ENCODE results near the gene SYK. TPM values are rescaled to one million over a fixed set of nuclear protein-coding genes. Genes with fewer than 3 reads are reported as not detected.

SYK gene
- total RNA-seq, 1 experiment from 2014 or later, result 0.28 TPM

DNA sequence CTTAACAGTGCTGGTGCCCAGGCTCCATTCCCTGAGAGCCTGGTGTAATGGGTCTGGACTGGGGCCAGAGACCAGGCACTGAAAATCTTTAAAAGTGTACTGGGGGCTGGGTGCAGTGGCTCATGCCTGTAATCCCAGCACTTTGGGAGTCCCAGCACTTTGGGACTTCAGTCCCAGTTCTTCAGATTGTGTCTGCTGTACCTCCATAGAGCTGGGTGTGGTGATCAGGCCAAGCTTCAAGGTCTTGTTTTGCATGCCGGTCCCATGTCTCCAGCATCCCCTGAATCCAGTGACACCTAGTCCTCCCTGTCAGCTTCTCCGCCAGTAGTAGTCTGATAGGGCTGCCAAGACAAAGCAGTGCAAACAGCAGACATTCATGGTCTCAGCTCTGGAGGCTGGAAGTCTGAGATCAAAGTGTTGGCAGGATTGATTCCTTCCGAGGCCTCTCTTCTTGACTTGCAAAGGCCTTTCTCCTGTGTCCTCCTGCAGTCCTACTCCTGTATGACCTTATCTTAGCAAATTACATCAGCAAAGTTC lies 108.2 kb downstream of the SYK start:
- no peak for TF ChIP-seq SIN3A (IDR thresholded peaks at IDR 0.05; ENCODE audit: borderline replicate concordance, insufficient read depth, low read depth, low read length)
- TF ChIP-seq, protein P1, sequence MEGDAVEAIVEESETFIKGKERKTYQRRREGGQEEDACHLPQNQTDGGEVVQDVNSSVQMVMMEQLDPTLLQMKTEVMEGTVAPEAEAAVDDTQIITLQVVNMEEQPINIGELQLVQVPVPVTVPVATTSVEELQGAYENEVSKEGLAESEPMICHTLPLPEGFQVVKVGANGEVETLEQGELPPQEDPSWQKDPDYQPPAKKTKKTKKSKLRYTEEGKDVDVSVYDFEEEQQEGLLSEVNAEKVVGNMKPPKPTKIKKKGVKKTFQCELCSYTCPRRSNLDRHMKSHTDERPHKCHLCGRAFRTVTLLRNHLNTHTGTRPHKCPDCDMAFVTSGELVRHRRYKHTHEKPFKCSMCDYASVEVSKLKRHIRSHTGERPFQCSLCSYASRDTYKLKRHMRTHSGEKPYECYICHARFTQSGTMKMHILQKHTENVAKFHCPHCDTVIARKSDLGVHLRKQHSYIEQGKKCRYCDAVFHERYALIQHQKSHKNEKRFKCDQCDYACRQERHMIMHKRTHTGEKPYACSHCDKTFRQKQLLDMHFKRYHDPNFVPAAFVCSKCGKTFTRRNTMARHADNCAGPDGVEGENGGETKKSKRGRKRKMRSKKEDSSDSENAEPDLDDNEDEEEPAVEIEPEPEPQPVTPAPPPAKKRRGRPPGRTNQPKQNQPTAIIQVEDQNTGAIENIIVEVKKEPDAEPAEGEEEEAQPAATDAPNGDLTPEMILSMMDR (IDR thresholded peaks at IDR 0.05), result no peak
- TF ChIP-seq POLR2AphosphoS5 (IDR thresholded peaks at IDR 0.05; ENCODE audit: low read depth, low read length), result no peak
- no peak for TF ChIP-seq TCF7L2 (IDR thresholded peaks at IDR 0.05; ENCODE audit: low read depth, low read length)
- TF ChIP-seq, protein P2, sequence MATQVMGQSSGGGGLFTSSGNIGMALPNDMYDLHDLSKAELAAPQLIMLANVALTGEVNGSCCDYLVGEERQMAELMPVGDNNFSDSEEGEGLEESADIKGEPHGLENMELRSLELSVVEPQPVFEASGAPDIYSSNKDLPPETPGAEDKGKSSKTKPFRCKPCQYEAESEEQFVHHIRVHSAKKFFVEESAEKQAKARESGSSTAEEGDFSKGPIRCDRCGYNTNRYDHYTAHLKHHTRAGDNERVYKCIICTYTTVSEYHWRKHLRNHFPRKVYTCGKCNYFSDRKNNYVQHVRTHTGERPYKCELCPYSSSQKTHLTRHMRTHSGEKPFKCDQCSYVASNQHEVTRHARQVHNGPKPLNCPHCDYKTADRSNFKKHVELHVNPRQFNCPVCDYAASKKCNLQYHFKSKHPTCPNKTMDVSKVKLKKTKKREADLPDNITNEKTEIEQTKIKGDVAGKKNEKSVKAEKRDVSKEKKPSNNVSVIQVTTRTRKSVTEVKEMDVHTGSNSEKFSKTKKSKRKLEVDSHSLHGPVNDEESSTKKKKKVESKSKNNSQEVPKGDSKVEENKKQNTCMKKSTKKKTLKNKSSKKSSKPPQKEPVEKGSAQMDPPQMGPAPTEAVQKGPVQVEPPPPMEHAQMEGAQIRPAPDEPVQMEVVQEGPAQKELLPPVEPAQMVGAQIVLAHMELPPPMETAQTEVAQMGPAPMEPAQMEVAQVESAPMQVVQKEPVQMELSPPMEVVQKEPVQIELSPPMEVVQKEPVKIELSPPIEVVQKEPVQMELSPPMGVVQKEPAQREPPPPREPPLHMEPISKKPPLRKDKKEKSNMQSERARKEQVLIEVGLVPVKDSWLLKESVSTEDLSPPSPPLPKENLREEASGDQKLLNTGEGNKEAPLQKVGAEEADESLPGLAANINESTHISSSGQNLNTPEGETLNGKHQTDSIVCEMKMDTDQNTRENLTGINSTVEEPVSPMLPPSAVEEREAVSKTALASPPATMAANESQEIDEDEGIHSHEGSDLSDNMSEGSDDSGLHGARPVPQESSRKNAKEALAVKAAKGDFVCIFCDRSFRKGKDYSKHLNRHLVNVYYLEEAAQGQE (IDR thresholded peaks at IDR 0.05; ENCODE audit: insufficient read depth in 1 of 2, low read depth in 2 of 2, low read length in 1 of 2), result no peak
- CTCF ChIA-PET, result interaction anchor here (0.6 to 1.0 kb wide), 2 partner anchors 517 to 1332 kb away, joined by 3 read pairs; no protein-coding TSS in a partner anchor
- ATAC-seq, result no peak
- BruUV-seq (replicated peaks), result no TSS peak
- no peak overlapping the region for H3K4me3 ChIP-seq (ENCODE audit: low read depth in 2 of 2, low read length in 2 of 2)
- no peaks in the 10 kb centered on the region for H3K36me3 ChIP-seq (ENCODE audit: control insufficient read depth, insufficient read depth, low read length)
- no peak overlapping the region for H3K27ac ChIP-seq (ENCODE audit: low read length)
- no peak for DNase-seq (ENCODE audit: low read depth, low spot score)
- no peaks in the 10 kb centered on the region for H3K9me3 ChIP-seq (ENCODE audit: control insufficient read depth, insufficient read depth, low read depth, low read length)
- no peaks in the 10 kb centered on the region for H3K4me1 ChIP-seq (ENCODE audit: control insufficient read depth, insufficient read depth, low read length)
- H3K27me3 ChIP-seq (ENCODE audit: control insufficient read depth, insufficient read depth, low read length), result no peaks in the 10 kb centered on the region
- in situ Hi-C loops (cut with HindIII; ENCODE audit: low pct_unique_long_range_greater_than_20kb, low sequenced_read_pairs), result no loop called here
- POLR2A ChIA-PET, result no interaction called here
- intact Hi-C loops (cut with micrococcal nuclease; ENCODE audit: unreplicated experiment), result no loop called here

DNA sequence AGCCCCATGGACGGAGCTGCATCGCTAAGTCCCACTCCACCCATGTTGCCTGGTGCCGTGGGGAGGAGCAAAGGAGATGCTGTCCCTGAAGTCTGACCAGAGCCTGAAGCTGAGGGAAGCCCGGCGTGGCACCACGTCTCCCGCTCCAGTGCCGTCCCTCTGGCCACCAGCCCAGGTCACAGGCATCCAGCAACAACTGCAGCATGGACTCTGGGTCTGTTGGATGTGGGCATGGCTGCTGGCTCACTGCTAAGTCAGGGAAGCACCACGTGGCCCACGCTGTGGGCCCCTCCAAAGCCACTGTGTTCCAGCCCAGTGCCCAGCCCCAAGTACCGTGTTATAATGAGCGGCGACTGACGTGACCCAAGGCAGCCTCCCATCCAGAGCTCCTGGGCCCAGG lies 112.6 kb downstream of the SYK start:
- intact Hi-C loops (cut with micrococcal nuclease; ENCODE audit: unreplicated experiment) (loop anchor here (2.0 kb wide), 2 partner anchors 513 to 813 kb away; no protein-coding TSS in a partner anchor), in situ Hi-C loops (cut with HindIII; ENCODE audit: low pct_unique_long_range_greater_than_20kb, low sequenced_read_pairs) (no loop called here)
- Histone ChIP-seq H3K4me3 (ENCODE audit: low read depth in 2 of 2, low read length in 2 of 2) (no peak overlapping the region), H3K27ac (ENCODE audit: low read length) (no peak overlapping the region), H3K27me3 (ENCODE audit: control insufficient read depth, insufficient read depth, low read length) (no peaks in the 10 kb centered on the region), H3K9me3 (ENCODE audit: control insufficient read depth, insufficient read depth, low read depth, low read length) (no peaks in the 10 kb centered on the region), H3K4me1 (ENCODE audit: control insufficient read depth, insufficient read depth, low read length) (no peaks in the 10 kb centered on the region), H3K36me3 (ENCODE audit: control insufficient read depth, insufficient read depth, low read length) (no peaks in the 10 kb centered on the region)
- CTCF ChIA-PET, result interaction anchor here (0.6 to 2.1 kb wide), 4 partner anchors 499 to 785 kb away, joined by 3 to 15 read pairs (median 4); no protein-coding TSS in a partner anchor
- BruUV-seq (replicated peaks), result no TSS peak
- ATAC-seq, result no peak
- TF ChIP-seq POLR2AphosphoS5 (IDR thresholded peaks at IDR 0.05; ENCODE audit: low read depth, low read length) (no peak), SIN3A (IDR thresholded peaks at IDR 0.05; ENCODE audit: borderline replicate concordance, insufficient read depth, low read depth, low read length) (no peak), TCF7L2 (IDR thresholded peaks at IDR 0.05; ENCODE audit: low read depth, low read length) (no peak)
- TF ChIP-seq, protein P1 (IDR thresholded peaks at IDR 0.05), result no peak
- TF ChIP-seq, protein P2 (IDR thresholded peaks at IDR 0.05; ENCODE audit: insufficient read depth in 1 of 2, low read depth in 2 of 2, low read length in 1 of 2), result no peak
- POLR2A ChIA-PET, result no interaction called here
- DNase-seq (ENCODE audit: low read depth, low spot score), result no peak
